CD4-positive, alpha-beta T cell (primary cell): ENCODE measurements around the gene OR52I2. TPM values are rescaled to one million over a fixed set of nuclear protein-coding genes. Genes with fewer than 3 reads are reported as not detected.

Experiments
- ATAC-seq: fragments of 200-7000 bp; cut with Tn5 transposase; one replicate; pipeline ENCODE4 v1.10.0; 2022; ENCODE audit warnings: mild to moderate bottlenecking; ENCODE audit not compliant: poor library complexity
- CTCF ChIA-PET: fragments of 350-600 bp; sonication (Branson Sonifier 250); formaldehyde crosslinking; loops from one replicate; lab custom pipeline; 2021; ENCODE audit warnings: antibody characterized with exemption, inconsistent platforms; lab: Charles Lee
- POLR2A ChIA-PET: fragments of 350-600 bp; sonication (Branson Sonifier 250); formaldehyde crosslinking; loops from one replicate; lab custom pipeline; 2021; ENCODE audit warnings: antibody characterized with exemption, inconsistent platforms; lab: Charles Lee
- DNase-seq, 14 experiments: peaks; one replicate each; pipeline ENCODE4 v3.0.0-alpha.2; 2013 to 2020; ENCODE audit warnings: mixed read lengths in 2 of 14
- H3K27ac ChIP-seq, 2 donors: one replicate each; pipeline versions ENCODE4 v1.5.1 to v1.7.0; 2013; ENCODE audit warnings: low read length in 2 of 2, low read depth in 1 of 2, mild to moderate bottlenecking in 1 of 2
- H3K27me3 ChIP-seq, 2 experiments: 1 replicate in 1 of 2; 2 replicates in 1 of 2; pipeline versions ENCODE4 v1.6.1 to v1.7.0; 2013; ENCODE audit warnings: low read length in 2 of 2, control low read depth in 1 of 2, mild to moderate bottlenecking in 1 of 2, moderate library complexity in 1 of 2; ENCODE audit not compliant: insufficient read depth in 2 of 2, control insufficient read depth in 1 of 2
- H3K36me3 ChIP-seq: one replicate; pipeline ENCODE4 v1.6.1; 2013; ENCODE audit warnings: low read length, control low read depth; ENCODE audit not compliant: insufficient read depth
- H3K4me1 ChIP-seq: one replicate; pipeline ENCODE4 v1.6.1; 2013; ENCODE audit warnings: low read length, control low read depth; ENCODE audit not compliant: insufficient read depth
- H3K4me3 ChIP-seq: one replicate; pipeline ENCODE4 v1.5.1; 2013; ENCODE audit warnings: mild to moderate bottlenecking, low read length, moderate library complexity
- H3K9me3 ChIP-seq, 2 experiments: 1 replicate in 1 of 2; 2 replicates in 1 of 2; pipeline versions ENCODE4 v1.6.1 to v1.7.0; 2013; ENCODE audit warnings: low read length in 2 of 2, mild to moderate bottlenecking in 2 of 2, control low read depth in 1 of 2, moderate library complexity in 1 of 2; ENCODE audit not compliant: control insufficient read depth in 1 of 2, insufficient read depth in 1 of 2
- H3K27ac Mint-ChIP-seq: one replicate; pipeline ENCODE4 v1.8.0; 2020; ENCODE audit warnings: mixed read lengths
- H3K27me3 Mint-ChIP-seq: one replicate; pipeline ENCODE4 v1.8.0; 2021; ENCODE audit warnings: mixed read lengths
- H3K36me3 Mint-ChIP-seq: one replicate; pipeline ENCODE4 v1.8.0; 2021; ENCODE audit warnings: low read depth, mixed read lengths
- H3K4me1 Mint-ChIP-seq: one replicate; pipeline ENCODE4 v1.8.0; 2021; ENCODE audit warnings: low read depth, mixed read lengths
- H3K4me3 Mint-ChIP-seq: one replicate; pipeline ENCODE4 v1.8.0; 2020; ENCODE audit warnings: mild to moderate bottlenecking, mixed read lengths
- H3K9me3 Mint-ChIP-seq: one replicate; pipeline ENCODE4 v1.8.0; 2020; ENCODE audit warnings: mixed read lengths
- CTCF ChIP-seq: fragments of 200-600 bp; IDR thresholded peaks from one replicate; pipeline ENCODE4 v1.8.0; 2022; ENCODE audit warnings: antibody characterized with exemption, mild to moderate bottlenecking
- intact Hi-C, 2 experiments: fragments of 100-400 bp; cut with DNase I in 1 of 2; cut with micrococcal nuclease in 1 of 2; formaldehyde crosslinking; loops; one replicate each; pipeline versions ENCODE4 v1.15.1 to v1.9.0; 2023 to 2025; cut with DNase I, micrococcal nuclease
- total RNA-seq, 174 experiments: library from RNA in 2 of 174; stranded (reverse) in 2 of 174; gene quantifications; one replicate each; pipeline ENCODE4 v1.2.3 and lab custom pipeline; 2021 to 2026

The OR52I2 gene
- total RNA-seq, 2 experiments from 2014 or later = not detected

GRCh38 chr11:4576880-4577279 lies 4.7 kb upstream of the OR52I2 start:
- POLR2A ChIA-PET = no interaction called here
- intact Hi-C loops = no loop called here
- no peak overlapping the region for H3K4me3 ChIP-seq
- H3K27me3 ChIP-seq = peaks cover 0 to 6% of the 10 kb centered on the region in 2 experiments
- ATAC-seq (no peak), DNase-seq (no peak)
- CTCF ChIA-PET = no interaction called here
- Mint-ChIP-seq H3K4me3 (no peak overlapping the region), H3K9me3 (no peaks in the 10 kb centered on the region), H3K4me1 (no peaks in the 10 kb centered on the region), H3K27ac (no peak overlapping the region), H3K27me3 (peaks cover 21% of the 10 kb centered on the region), H3K36me3 (no peaks in the 10 kb centered on the region)
- no peaks in the 10 kb centered on the region for H3K36me3 ChIP-seq
- no peak for TF ChIP-seq CTCF
- H3K4me1 ChIP-seq = no peaks in the 10 kb centered on the region
- H3K9me3 ChIP-seq = no peaks in the 10 kb centered on the region
- H3K27ac ChIP-seq = no peak overlapping the region

- H3K9me3 Mint-ChIP-seq = no peaks in the 10 kb centered on the region
- CTCF ChIA-PET = interaction anchor here (0.5 kb wide), 1 partner anchor 11 kb away, joined by 3 read pairs; no protein-coding TSS in a partner anchor
Measured at GRCh38 chr11:4577761-4578160, 3.8 kb upstream of the OR52I2 start.

GRCh38 chr11:4578624-4579023 lies 2.9 kb upstream of the OR52I2 start:
- POLR2A ChIA-PET = no interaction called here

More at GRCh38 chr11:4577761-4578160, 3.8 kb upstream of the OR52I2 start:
- Histone ChIP-seq H3K9me3 (no peaks in the 10 kb centered on the region), H3K27ac (no peak overlapping the region), H3K27me3 (peaks cover 0 to 6% of the 10 kb centered on the region in 2 experiments), H3K4me3 (no peak overlapping the region), H3K36me3 (no peaks in the 10 kb centered on the region), H3K4me1 (no peaks in the 10 kb centered on the region)
- DNase-seq = no peak
- no peak for ATAC-seq
- intact Hi-C loops = no loop called here
- peaks cover 25% of the 10 kb centered on the region for H3K27me3 Mint-ChIP-seq
- no peak for TF ChIP-seq CTCF
- H3K4me3 Mint-ChIP-seq = no peak overlapping the region
- POLR2A ChIA-PET = no interaction called here
- no peaks in the 10 kb centered on the region for H3K36me3 Mint-ChIP-seq
- no peaks in the 10 kb centered on the region for H3K4me1 Mint-ChIP-seq
- H3K27ac Mint-ChIP-seq = no peak overlapping the region

More at GRCh38 chr11:4578624-4579023, 2.9 kb upstream of the OR52I2 start:
- Histone ChIP-seq H3K4me1 (no peaks in the 10 kb centered on the region), H3K9me3 (no peaks in the 10 kb centered on the region), H3K27me3 (peaks cover 0 to 11% of the 10 kb centered on the region in 2 experiments), H3K36me3 (no peaks in the 10 kb centered on the region), H3K27ac (no peak overlapping the region), H3K4me3 (no peak overlapping the region)
- no peak overlapping the region for H3K4me3 Mint-ChIP-seq
- H3K27ac Mint-ChIP-seq = no peak overlapping the region
- H3K9me3 Mint-ChIP-seq = no peaks in the 10 kb centered on the region
- ATAC-seq = no peak
- H3K27me3 Mint-ChIP-seq = peaks cover 32% of the 10 kb centered on the region
- no peaks in the 10 kb centered on the region for H3K36me3 Mint-ChIP-seq
- H3K4me1 Mint-ChIP-seq = no peaks in the 10 kb centered on the region
- intact Hi-C loops = no loop called here
- DNase-seq = no peak
- CTCF ChIA-PET = no interaction called here
- TF ChIP-seq CTCF = no peak
